ENCODE measurements around the gene PRELID3B. TPM values are rescaled to one million over a fixed set of nuclear protein-coding genes. Genes with fewer than 3 reads are reported as not detected.

PRELID3B gene
- total RNA-seq, 1 experiment from 2014 or later: 52.6 TPM

- H4K8ac ChIP-seq (replicated peaks; ENCODE audit: insufficient read length, low read depth, low read length): no peak overlapping the region
- peaks cover 0 to 39% (median 36%) of the 10 kb centered on the region in 3 experiments; a peak in 5 of 7 replicates for H3K36me3 Mint-ChIP-seq (ENCODE audit: insufficient read depth in 1 of 3, low read depth in 3 of 3)
- H2BK12ac ChIP-seq (ENCODE audit: insufficient read length, low read depth, low read length): no peak overlapping the region
- H3K4ac ChIP-seq (ENCODE audit: low read depth, low read length): no peak overlapping the region
- no peak overlapping the region for H4K91ac ChIP-seq (ENCODE audit: insufficient read length, low read depth, low read length)
- no peak overlapping the region for H3K18ac ChIP-seq (ENCODE audit: insufficient read length, low read depth, low read length)
- DNase-seq: no peak
- no peaks in the 10 kb centered on the region for H3K23me2 ChIP-seq (ENCODE audit: insufficient read length, low read depth, low read length, poor library complexity, severe bottlenecking)
- no peak overlapping the region for H2AFZ ChIP-seq (ENCODE audit: low read length)
- TF ChIP-seq CTCF (conservative IDR thresholded peaks at IDR 0.05): no peak
- H3K27me3 ChIP-seq (ENCODE audit: insufficient read depth, low read length): no peaks in the 10 kb centered on the region
- H3K79me1 ChIP-seq (ENCODE audit: insufficient read depth, low read depth, low read length, poor library complexity, severe bottlenecking): no peaks in the 10 kb centered on the region
- H2AK5ac ChIP-seq (ENCODE audit: insufficient read length, low read length): no peak overlapping the region
- H3K27ac ChIP-seq (ENCODE audit: insufficient read length, low read depth, low read length): no peak overlapping the region
- no peaks in the 10 kb centered on the region for H3K9me3 Mint-ChIP-seq
- no peak overlapping the region for H3K23ac ChIP-seq (ENCODE audit: insufficient read length, low read depth, low read length)
- no peak overlapping the region for H2BK15ac ChIP-seq (ENCODE audit: low read depth, low read length)
- H3K27me3 Mint-ChIP-seq (ENCODE audit: low read depth): peaks cover 1% of the 10 kb centered on the region
- H4K20me1 ChIP-seq (ENCODE audit: control insufficient read depth, insufficient read depth, insufficient read length): no peaks in the 10 kb centered on the region
- H3T11ph ChIP-seq (ENCODE audit: low read length): no peak overlapping the region
- H2BK5ac ChIP-seq (ENCODE audit: insufficient read length, low read length): no peak overlapping the region
- no peaks in the 10 kb centered on the region for H3K4me1 ChIP-seq (ENCODE audit: insufficient read depth, low read length)
- no peak overlapping the region for H3K9ac ChIP-seq (ENCODE audit: extremely low read depth, insufficient read length, low read length)
- H3K4me1 Mint-ChIP-seq: peaks cover 11 to 14% of the 10 kb centered on the region in 2 experiments
- H3K56ac ChIP-seq (ENCODE audit: insufficient read length, low read depth, low read length): no peak overlapping the region
- H4K5ac ChIP-seq (ENCODE audit: insufficient read length, low read depth, low read length): no peak overlapping the region
- H3K14ac ChIP-seq (ENCODE audit: insufficient read depth, low read length): no peak overlapping the region
- H3K9me3 ChIP-seq (ENCODE audit: control insufficient read depth, low read depth, low read length): no peaks in the 10 kb centered on the region
- H2BK20ac ChIP-seq (ENCODE audit: low read depth, low read length, poor library complexity, severe bottlenecking): no peak overlapping the region
- H3K4me2 ChIP-seq (ENCODE audit: insufficient read depth, insufficient read length, low read length): no peak overlapping the region
- H2BK120ac ChIP-seq (ENCODE audit: low read depth, low read length, poor library complexity, severe bottlenecking): no peak overlapping the region
- no peak overlapping the region for H3K4me3 Mint-ChIP-seq
- no peaks in the 10 kb centered on the region for H3K79me2 ChIP-seq (ENCODE audit: insufficient read depth, low read length)
- no peak overlapping the region for H3K27ac Mint-ChIP-seq
- WGBS (ENCODE audit: extremely low coverage, insufficient read length, low lambda C conversion rate): no CpG with 5 or more reads among the region's 13 CpGs
Observed at GRCh38 chr20:59001068-59001448, 41.5 kb downstream of the PRELID3B start.
